ENCODE results near the gene FHIT.

The FHIT gene

GRCh38 chr3:61169621-61170251, 81.5 kb downstream of the FHIT start:
- DNase-seq (ENCODE audit: low spot score) = no peak

- no peak for DNase-seq (ENCODE audit: low spot score)
Observed at GRCh38 chr3:61168286-61168685, 83.0 kb downstream of the FHIT start.

GRCh38 chr3:61162965-61163364, 88.3 kb downstream of the FHIT start:
- DNase-seq (ENCODE audit: low spot score) = no peak

GRCh38 chr3:61158667-61159066, 92.6 kb downstream of the FHIT start:
- no peak for DNase-seq (ENCODE audit: low spot score)

- no peak for DNase-seq (ENCODE audit: low spot score)
Observed at GRCh38 chr3:61158216-61158615, 93.0 kb downstream of the FHIT start.

GRCh38 chr3:61157414-61157813, 93.8 kb downstream of the FHIT start:
- DNase-seq (ENCODE audit: low spot score) = no peak

GRCh38 chr3:61155701-61156292, 95.5 kb downstream of the FHIT start:
- no peak for DNase-seq (ENCODE audit: low spot score)

- DNase-seq (ENCODE audit: low spot score) = no peak
Observed at GRCh38 chr3:61154457-61155198, 96.6 kb downstream of the FHIT start.

- no peak for DNase-seq (ENCODE audit: low spot score)
Observed at GRCh38 chr3:61152071-61152470, 99.2 kb downstream of the FHIT start.

GRCh38 chr3:61149236-61149635, 102.0 kb downstream of the FHIT start:
- DNase-seq (ENCODE audit: low spot score) = no peak

GRCh38 chr3:61146010-61146890, 105.0 kb downstream of the FHIT start:
- no peak for DNase-seq (ENCODE audit: low spot score)

- DNase-seq (ENCODE audit: low spot score) = no peak
Observed at GRCh38 chr3:61141697-61142096, 109.6 kb downstream of the FHIT start.

- DNase-seq (ENCODE audit: low spot score) = no peak
Observed at GRCh38 chr3:61141227-61141626, 110.0 kb downstream of the FHIT start.

- no peak for DNase-seq (ENCODE audit: low spot score)
Observed at GRCh38 chr3:61139686-61140085, 111.6 kb downstream of the FHIT start.

GRCh38 chr3:61138401-61138800, 112.9 kb downstream of the FHIT start:
- no peak for DNase-seq (ENCODE audit: low spot score)

GRCh38 chr3:61136191-61136590, 115.1 kb downstream of the FHIT start:
- DNase-seq (ENCODE audit: low spot score) = no peak

GRCh38 chr3:61134532-61134931, 116.7 kb downstream of the FHIT start:
- DNase-seq (ENCODE audit: low spot score) = no peak

GRCh38 chr3:61132062-61132461, 119.2 kb downstream of the FHIT start:
- DNase-seq (ENCODE audit: low spot score) = no peak

- DNase-seq (ENCODE audit: low spot score) = no peak
Observed at GRCh38 chr3:61118830-61119229, 132.4 kb downstream of the FHIT start.

GRCh38 chr3:61117045-61117898, 134.0 kb downstream of the FHIT start:
- DNase-seq (ENCODE audit: low spot score) = no peak

GRCh38 chr3:61114316-61114953, 136.8 kb downstream of the FHIT start:
- no peak for DNase-seq (ENCODE audit: low spot score)

All from AG08396 (cell line).